Keratinocyte (primary cell): ENCODE results near the gene CREB5. TPM values are rescaled to one million over a fixed set of nuclear protein-coding genes. Genes with fewer than 3 reads are reported as not detected.

ENCODE experiments used
- DNase-seq: peaks from one replicate; pipeline ENCODE4 v3.0.0-alpha.2; 2011; ENCODE audit warnings: low read depth, missing footprints, low spot score
- FAIRE-seq: peaks from 2 replicates; lab custom pipeline; 2011; peaks lifted over from hg19 to GRCh38; lab: Jason Lieb, UNC
- H2AFZ ChIP-seq: 2 replicates; pipeline ENCODE4 v1.6.0; 2012; ENCODE audit warnings: low read length, control low read depth, inconsistent platforms; ENCODE audit not compliant: control insufficient read depth
- H3K27ac ChIP-seq: 2 replicates; pipeline ENCODE4 v1.5.1; 2011; ENCODE audit warnings: low read length; ENCODE audit not compliant: control insufficient read depth, insufficient read depth
- H3K27me3 ChIP-seq: 3 replicates; pipeline ENCODE4 v1.6.0; 2011; ENCODE audit warnings: low read length; ENCODE audit not compliant: control insufficient read depth, insufficient read depth; ENCODE audit errors: extremely low read depth
- H3K36me3 ChIP-seq, 2 experiments: 2 replicates in 1 of 2; 3 replicates in 1 of 2; pipeline ENCODE4 v1.5.1; 2011; ENCODE audit warnings: low read length in 2 of 2, mild to moderate bottlenecking in 1 of 2; ENCODE audit not compliant: control insufficient read depth in 2 of 2, insufficient read depth in 2 of 2; ENCODE audit errors: extremely low read depth in 1 of 2
- H3K4me1 ChIP-seq: 3 replicates; pipeline ENCODE4 v1.5.1; 2011; ENCODE audit warnings: low read length; ENCODE audit not compliant: control insufficient read depth, insufficient read depth; ENCODE audit errors: extremely low read depth
- H3K4me2 ChIP-seq: 3 replicates; pipeline ENCODE4 v1.6.0; 2011; ENCODE audit warnings: low read depth, low read length; ENCODE audit not compliant: control insufficient read depth, insufficient read depth; ENCODE audit errors: extremely low read depth
- H3K4me3 ChIP-seq, 3 experiments: fragments of 200-600 bp in 1 of 3; sonication (generic) in 1 of 3; 2 replicates in 2 of 3; 3 replicates in 1 of 3; pipeline ENCODE4 v1.5.1; 2011 to 2016; ENCODE audit warnings: low read length in 3 of 3, mild to moderate bottlenecking in 3 of 3, control low read depth in 2 of 3, inconsistent platforms in 1 of 3, low read depth in 1 of 3, mixed read lengths in 1 of 3, mixed run types in 1 of 3, moderate library complexity in 1 of 3; ENCODE audit not compliant: control insufficient read depth in 2 of 3, insufficient read depth in 2 of 3; ENCODE audit errors: extremely low read depth in 1 of 3
- H3K79me2 ChIP-seq: 2 replicates; pipeline ENCODE4 v1.6.0; 2012; ENCODE audit warnings: low read length; ENCODE audit not compliant: control insufficient read depth, insufficient read depth
- H3K9ac ChIP-seq: 3 replicates; pipeline ENCODE4 v1.6.0; 2011; ENCODE audit warnings: low read length; ENCODE audit not compliant: control insufficient read depth, insufficient read depth; ENCODE audit errors: extremely low read depth
- H3K9me1 ChIP-seq: 3 replicates; pipeline ENCODE4 v1.6.0; 2011; ENCODE audit warnings: low read length; ENCODE audit not compliant: control insufficient read depth, insufficient read depth; ENCODE audit errors: extremely low read depth
- H3K9me3 ChIP-seq: 2 replicates; pipeline ENCODE4 v1.5.1; 2012; ENCODE audit warnings: low read depth, low read length; ENCODE audit not compliant: control insufficient read depth
- H4K20me1 ChIP-seq: 3 replicates; pipeline ENCODE4 v1.6.0; 2011; ENCODE audit warnings: low read length; ENCODE audit not compliant: control insufficient read depth, insufficient read depth; ENCODE audit errors: extremely low read depth
- CTCF ChIP-seq, 3 experiments: IDR thresholded peaks in 1 of 3; conservative IDR thresholded peaks in 1 of 3; optimal IDR thresholded peaks in 1 of 3; 2 replicates in 2 of 3; 3 replicates in 1 of 3; pipeline versions ENCODE3 to v1.5.1; 2011; ENCODE audit warnings: low read length in 3 of 3, mild to moderate bottlenecking in 3 of 3, moderate library complexity in 2 of 3, control low read depth in 1 of 3, inconsistent platforms in 1 of 3; ENCODE audit not compliant: insufficient read depth in 2 of 3; ENCODE audit errors: extremely low read depth in 1 of 3
- EZH2 ChIP-seq: IDR thresholded peaks from one replicate; pipeline ENCODE4 v1.6.1; 2012; ENCODE audit warnings: inconsistent platforms, mild to moderate bottlenecking, low read length, moderate library complexity
- dilution Hi-C: fragments of 300-500 bp; cut with MboI; formaldehyde crosslinking; loops from one replicate; pipeline ENCODE4 v1.7.0; 2020; ENCODE audit warnings: low sequenced_read_pairs; ENCODE audit not compliant: extremely low pct_ligation_motif_present
- polyA plus RNA-seq, 5 experiments: library from polyadenylated mRNA; depleted of rRNA in 3 of 5; stranded (reverse) in 3 of 5; stranded (forward) in 1 of 5; unstranded in 1 of 5; fragments of >200 nt; gene quantifications; 1 replicate in 1 of 5; 2 replicates in 3 of 5; 3 replicates in 1 of 5; pipeline versions ENCODE4 v1.2.1 to v1.2.3, GENCODE V29; 2011 to 2012; ENCODE audit warnings: missing spikeins in 2 of 5, low read depth in 1 of 5, low replicate concordance in 1 of 5

Gene CREB5
- polyA plus RNA-seq, 1 donor (not counting 4 experiments of a cell fraction or from before 2014, with no cell fraction given): 7.9 TPM

GRCh38 chr7:28761505-28761904, 349.2 kb downstream of the CREB5 start:
- H4K20me1 ChIP-seq: no peaks in the 10 kb centered on the region
- H3K4me1 ChIP-seq: no peaks in the 10 kb centered on the region
- no peak overlapping the region for H3K4me3 ChIP-seq
- FAIRE-seq (no peak), DNase-seq (no peak)
- no peak overlapping the region for H3K4me2 ChIP-seq
- dilution Hi-C loops: no loop called here
- no peaks in the 10 kb centered on the region for H3K36me3 ChIP-seq
- H2AFZ ChIP-seq: no peak overlapping the region
- no peaks in the 10 kb centered on the region for H3K9me1 ChIP-seq
- TF ChIP-seq CTCF (optimal IDR thresholded peaks at IDR 0.05 in 1 of 3, IDR thresholded peaks at IDR 0.05 in 1 of 3, conservative IDR thresholded peaks at IDR 0.05 in 1 of 3; ENCODE audit: extremely low read depth in 1 of 3, insufficient read depth in 2 of 3, low read length in 3 of 3): no peak
- no peak for TF ChIP-seq EZH2
- no peak overlapping the region for H3K27ac ChIP-seq
- H3K9ac ChIP-seq: no peak overlapping the region
- H3K79me2 ChIP-seq: no peaks in the 10 kb centered on the region
- no peaks in the 10 kb centered on the region for H3K27me3 ChIP-seq
- H3K9me3 ChIP-seq: no peaks in the 10 kb centered on the region

GRCh38 chr7:28762651-28763050, 350.3 kb downstream of the CREB5 start:
- Histone ChIP-seq H3K4me3 (no peak overlapping the region), H3K36me3 (no peaks in the 10 kb centered on the region), H3K9me3 (no peaks in the 10 kb centered on the region), H4K20me1 (no peaks in the 10 kb centered on the region), H3K4me1 (no peaks in the 10 kb centered on the region), H3K9me1 (no peaks in the 10 kb centered on the region), H3K4me2 (no peak overlapping the region), H3K27ac (no peak overlapping the region), H3K9ac (no peak overlapping the region), H3K27me3 (no peaks in the 10 kb centered on the region), H3K79me2 (no peaks in the 10 kb centered on the region), H2AFZ (no peak overlapping the region)
- dilution Hi-C loops: no loop called here
- no peak for FAIRE-seq
- TF ChIP-seq EZH2: no peak
- no peak for TF ChIP-seq CTCF (optimal IDR thresholded peaks at IDR 0.05 in 1 of 3, IDR thresholded peaks at IDR 0.05 in 1 of 3, conservative IDR thresholded peaks at IDR 0.05 in 1 of 3; ENCODE audit: extremely low read depth in 1 of 3, insufficient read depth in 2 of 3, low read length in 3 of 3)
- DNase-seq: no peak
